Endothelial cell of umbilical vein (primary cell): ENCODE measurements around the gene CELF1. TPM values are rescaled to one million over a fixed set of nuclear protein-coding genes. Genes with fewer than 3 reads are reported as not detected.

ENCODE experiments used
- BruUV-seq: library from RNA; stranded (reverse); fragments of 400-500 nt; replicated peaks from 2 replicates; lab custom pipeline; 2021; lab: Mats Ljungman, UMichigan
- CTCF ChIA-PET: fragments of 300-600, 350-600 bp; sonication (Branson Sonifier 250); formaldehyde crosslinking; loops from one replicate; lab custom pipeline; 2021; ENCODE audit warnings: antibody characterized with exemption, inconsistent platforms; lab: Charles Lee
- POLR2A ChIA-PET: fragments of 300-600, 350-600 bp; sonication (Branson Sonifier 250); formaldehyde crosslinking; loops from one replicate; lab custom pipeline; 2021; ENCODE audit warnings: antibody characterized with exemption, inconsistent platforms; lab: Charles Lee
- DNase-seq: peaks from one replicate; pipeline ENCODE4 v3.0.0-alpha.2; 2011; ENCODE audit warnings: low read depth, low spot score
- FAIRE-seq: peaks from 2 replicates; lab custom pipeline; 2011; peaks lifted over from hg19 to GRCh38; lab: Jason Lieb, UNC
- H2AFZ ChIP-seq: 2 replicates; pipeline ENCODE4 v1.6.0; 2012; ENCODE audit warnings: low read depth, low read length, control low read depth, inconsistent platforms
- H3K27ac ChIP-seq: 2 replicates; pipeline ENCODE4 v1.5.1; 2011; ENCODE audit warnings: low read depth, mild to moderate bottlenecking, control low read depth, low read length, moderate library complexity; ENCODE audit not compliant: insufficient read depth
- H3K27me3 ChIP-seq, 2 experiments: 2 replicates each; pipeline versions ENCODE4 v1.6.0 to v1.6.1; 2011; ENCODE audit warnings: low read length in 2 of 2, mixed read lengths in 1 of 2; ENCODE audit not compliant: control insufficient read depth in 2 of 2, insufficient read depth in 2 of 2
- H3K36me3 ChIP-seq, 2 experiments: 2 replicates in 1 of 2; 3 replicates in 1 of 2; pipeline ENCODE4 v1.5.1; 2011; ENCODE audit warnings: low read length in 2 of 2, mild to moderate bottlenecking in 1 of 2, moderate library complexity in 1 of 2; ENCODE audit not compliant: control insufficient read depth in 2 of 2, insufficient read depth in 2 of 2; ENCODE audit errors: extremely low read depth in 1 of 2
- H3K4me1 ChIP-seq: 3 replicates; pipeline ENCODE4 v1.5.1; 2011; ENCODE audit warnings: mild to moderate bottlenecking, low read length; ENCODE audit not compliant: control insufficient read depth, insufficient read depth; ENCODE audit errors: extremely low read depth
- H3K4me2 ChIP-seq: 2 replicates; pipeline ENCODE4 v1.6.1; 2011; ENCODE audit warnings: low read length, control low read depth, mixed read lengths; ENCODE audit not compliant: insufficient read depth
- H3K4me3 ChIP-seq, 3 experiments: fragments of 200-600 bp in 1 of 3; sonication (generic), shearing (Covaris generic) in 1 of 3; replicated peaks in 1 of 3; 2 replicates each; pipeline ENCODE4 v1.5.1; 2011 to 2016; ENCODE audit warnings: control low read depth in 3 of 3, low read length in 3 of 3, mild to moderate bottlenecking in 2 of 3, inconsistent platforms in 1 of 3, low read depth in 1 of 3, moderate library complexity in 1 of 3; ENCODE audit not compliant: insufficient read depth in 1 of 3
- H3K79me2 ChIP-seq: 2 replicates; pipeline ENCODE4 v1.6.0; 2012; ENCODE audit warnings: low read length, inconsistent platforms; ENCODE audit not compliant: control insufficient read depth, insufficient read depth
- H3K9ac ChIP-seq: replicated peaks from 2 replicates; pipeline ENCODE3; 2011; ENCODE audit warnings: low read length, control low read depth; ENCODE audit not compliant: insufficient read depth; ENCODE audit errors: extremely low read depth
- H3K9me1 ChIP-seq: replicated peaks from 3 replicates; pipeline ENCODE4 v1.6.0; 2011; ENCODE audit warnings: mild to moderate bottlenecking, low read length; ENCODE audit not compliant: control insufficient read depth, insufficient read depth; ENCODE audit errors: extremely low read depth
- H3K9me3 ChIP-seq: replicated peaks from 2 replicates; pipeline ENCODE4 v1.5.1; 2012; ENCODE audit warnings: low read length, inconsistent platforms; ENCODE audit not compliant: control insufficient read depth, insufficient read depth
- H4K20me1 ChIP-seq: replicated peaks from 2 replicates; pipeline ENCODE3; 2011; ENCODE audit warnings: mild to moderate bottlenecking, low read length; ENCODE audit not compliant: control insufficient read depth, insufficient read depth; ENCODE audit errors: extremely low read depth
- CTCF ChIP-seq, 2 donors: IDR thresholded peaks; 1 replicate in 1 of 2; 2 replicates in 1 of 2; pipeline ENCODE4 v1.5.1; 2011; ENCODE audit warnings: low read length in 2 of 2, mild to moderate bottlenecking in 2 of 2, moderate library complexity in 2 of 2, control low read depth in 1 of 2, inconsistent platforms in 1 of 2, low read depth in 1 of 2; ENCODE audit not compliant: insufficient read depth in 1 of 2; ENCODE audit errors: extremely low read depth in 1 of 2
- EZH2 ChIP-seq: IDR thresholded peaks from 2 replicates; pipeline ENCODE4 v1.6.1; 2012; ENCODE audit warnings: borderline replicate concordance, low read depth, mild to moderate bottlenecking, moderate library complexity, low read length, inconsistent platforms; ENCODE audit not compliant: severe bottlenecking
- FOS ChIP-seq: IDR thresholded peaks from 2 replicates; pipeline ENCODE4 v1.6.1; 2011; ENCODE audit warnings: mild to moderate bottlenecking, low read length, moderate library complexity, borderline replicate concordance; ENCODE audit not compliant: insufficient read depth
- MAX ChIP-seq: IDR thresholded peaks from 2 replicates; pipeline ENCODE4 v1.6.1; 2011; ENCODE audit not compliant: insufficient read depth, insufficient read length
- POLR2AphosphoS5 ChIP-seq: IDR thresholded peaks from 2 replicates; pipeline ENCODE4 v1.6.1; 2012; ENCODE audit warnings: low read depth, mild to moderate bottlenecking, control low read depth, low read length, moderate library complexity; ENCODE audit not compliant: insufficient read depth
- dilution Hi-C: fragments of 300-500 bp; cut with MboI; formaldehyde crosslinking; loops from one replicate; pipeline ENCODE4 v1.15.0; 2019; ENCODE audit warnings: low sequenced_read_pairs; ENCODE audit not compliant: extremely low pct_ligation_motif_present
- intact Hi-C: fragments of 100-400 bp; cut with micrococcal nuclease; formaldehyde crosslinking; loops from one replicate; pipeline ENCODE4 v1.10.0; 2022
- polyA plus RNA-seq, 4 experiments: library from polyadenylated mRNA; depleted of rRNA in 3 of 4; stranded (reverse) in 3 of 4; unstranded in 1 of 4; fragments of >200 nt; gene quantifications; 2 replicates each; pipeline versions ENCODE4 v1.2.1 to v1.2.3, GENCODE V29; 2011 to 2012; ENCODE audit warnings: missing spikeins in 1 of 4
- total RNA-seq: library from RNA; stranded (reverse); gene quantifications from 2 replicates; pipeline ENCODE4 v1.2.3, GENCODE V29; 2021

CELF1 gene
- total and polyA plus RNA-seq, 2 donors (not counting 3 experiments of a cell fraction or from before 2014, with no cell fraction given), result 66.3 to 120 TPM

- H3K27me3 ChIP-seq, result no peaks in the 10 kb centered on the region
- H2AFZ ChIP-seq, result no peak overlapping the region
- no peaks in the 10 kb centered on the region for H3K9me1 ChIP-seq
- CTCF ChIA-PET, result interaction anchor here (2.0 kb wide), 1 partner anchor 20 kb away, joined by 7 read pairs; no protein-coding TSS in a partner anchor
- H3K4me3 ChIP-seq, result no peak overlapping the region
- FAIRE-seq, result no peak
- no peaks in the 10 kb centered on the region for H3K4me1 ChIP-seq
- dilution Hi-C loops, result no loop called here
- DNase-seq, result no peak
- H3K4me2 ChIP-seq, result no peak overlapping the region
- H3K9me3 ChIP-seq, result no peaks in the 10 kb centered on the region
- H3K36me3 ChIP-seq, result no peaks in the 10 kb centered on the region
- POLR2A ChIA-PET, result no interaction called here
- H3K79me2 ChIP-seq, result no peaks in the 10 kb centered on the region
- no peak for TF ChIP-seq CTCF (IDR thresholded peaks at IDR 0.05; ENCODE audit: extremely low read depth in 1 of 2, insufficient read depth in 1 of 2, low read depth in 1 of 2, low read length in 2 of 2)
- TF ChIP-seq POLR2AphosphoS5, result no peak
- TF ChIP-seq MAX, result no peak
- no peak for TF ChIP-seq EZH2
- no peak for TF ChIP-seq FOS
- BruUV-seq, result no TSS peak
- intact Hi-C loops, result no loop called here
- H4K20me1 ChIP-seq, result no peaks in the 10 kb centered on the region
- H3K9ac ChIP-seq, result no peak overlapping the region
- H3K27ac ChIP-seq, result no peak overlapping the region
Observed at GRCh38 chr11:47434011-47434786, 118.7 kb downstream of the CELF1 start.
